ENCODE data around the gene SH3PXD2A. TPM values are rescaled to one million over a fixed set of nuclear protein-coding genes. Genes with fewer than 3 reads are reported as not detected.
A peak's percentile ranks its signal among the peaks of the same experiment; 100 is the strongest.

The SH3PXD2A gene
- total and polyA plus RNA-seq, 10 donors = 2.6 to 50.0 (median 35.2) TPM

DNA sequence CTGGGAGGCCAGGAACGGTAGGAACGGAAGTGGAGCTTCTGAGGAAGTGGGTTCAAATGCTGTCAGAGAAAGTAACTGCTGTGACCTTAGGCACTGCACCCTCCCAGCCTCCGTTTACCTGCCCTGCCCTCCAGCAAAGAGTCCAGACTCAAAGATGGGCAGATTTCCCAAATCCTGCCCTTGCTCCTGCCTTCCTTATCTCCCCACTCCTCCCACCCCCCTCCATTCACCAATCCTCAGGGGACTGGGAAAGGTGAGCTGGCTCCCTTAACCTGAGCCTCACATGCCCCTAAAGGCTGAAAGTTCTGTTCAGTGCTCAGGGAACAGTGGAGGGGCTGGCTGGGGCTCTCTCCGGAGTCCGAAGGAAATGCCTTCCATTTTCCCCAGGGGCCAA, 161.6 kb downstream of the SH3PXD2A start:
- Histone ChIP-seq H3K36me3 (no peaks in the 10 kb centered on the region), H3K4me1 (peaks cover 15 to 64% (median 46%) of the 10 kb centered on the region in 6 donors), H3K9me3 (no peaks in the 10 kb centered on the region), H3K27ac (peak overlapping the region in 1 of 8 donors; percentile 65), H3K27me3 (replicated peaks in 1 of 7) (peaks cover 0 to 30% (median 0%) of the 10 kb centered on the region in 7 donors), H3K4me3 (peak overlapping the region in 4 of 8 donors; percentile 45 to 73 (median 46))
- DNase-seq = no peak
- 32 to 36% (median 33%) methylated on average over 5 of the region's 5 CpGs for WGBS, 5 donors
- intact Hi-C loops (cut with DNase I; ENCODE audit: low total_unique reads) = no loop called here
- no peak for TF ChIP-seq POLR2AphosphoS5 (IDR thresholded peaks at IDR 0.05)

DNA sequence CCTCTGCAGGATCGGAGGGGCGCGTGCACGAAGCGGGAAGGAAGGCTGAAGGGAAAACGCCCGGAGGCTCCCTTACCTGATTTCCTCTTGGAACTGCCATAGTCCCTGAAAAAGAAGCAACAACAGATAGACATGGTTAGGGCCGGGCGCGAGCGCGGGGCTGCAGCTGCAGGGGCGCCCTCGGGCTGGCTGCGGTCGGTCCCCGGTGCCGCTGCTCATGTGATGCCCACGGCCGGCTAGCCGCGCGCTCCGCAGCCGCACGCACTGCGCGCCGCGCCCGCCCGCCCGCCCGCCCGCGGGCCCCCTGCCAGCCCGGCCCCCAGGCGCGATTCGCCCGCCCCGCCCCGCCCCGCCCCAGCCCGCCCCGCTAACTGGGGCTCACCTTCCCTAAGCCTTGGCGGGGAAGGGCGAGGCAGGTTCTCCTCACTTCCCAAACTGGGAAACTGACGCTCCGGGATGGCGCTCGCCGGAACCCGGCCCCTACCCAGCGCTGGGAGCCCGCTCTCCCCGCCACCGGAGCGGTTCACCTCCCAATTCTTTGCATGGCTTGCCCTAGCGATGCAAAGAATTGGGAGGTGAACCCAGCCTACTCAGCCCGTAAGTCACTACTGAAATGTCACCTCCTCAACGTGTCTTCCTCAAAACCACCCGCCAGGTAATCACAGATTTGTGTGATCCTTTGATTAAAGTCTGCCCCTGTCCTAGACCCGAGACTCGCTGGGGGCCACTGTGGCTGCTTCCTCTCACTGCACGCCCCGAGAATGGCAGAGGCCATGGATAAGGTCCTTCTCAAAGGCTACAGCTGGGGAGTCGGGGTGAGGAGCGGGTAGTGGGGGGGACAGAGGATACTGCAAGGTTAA, 162.2 kb downstream of the SH3PXD2A start:
- TF ChIP-seq CTCF (IDR thresholded peaks at IDR 0.05 in 8 of 11, conservative IDR thresholded peaks at IDR 0.05 in 3 of 11) = no peak
- no peak for TF ChIP-seq POLR2AphosphoS5 (IDR thresholded peaks at IDR 0.05)
- TF ChIP-seq POLR2A (IDR thresholded peaks at IDR 0.05) = no peak
- no peaks in the 10 kb centered on the region for H3K36me3 ChIP-seq
- peak overlapping the region in 2 of 8 donors; percentile 35 to 65 for H3K27ac ChIP-seq
- no peak for DNase-seq
- H3K4me3 ChIP-seq = peak overlapping the region; percentile 18 to 73 (median 43)
- H3K9me3 ChIP-seq = no peaks in the 10 kb centered on the region
- H3K4me1 ChIP-seq = peaks cover 15 to 64% (median 46%) of the 10 kb centered on the region in 6 donors
- peaks cover 0 to 30% (median 0%) of the 10 kb centered on the region in 7 donors for H3K27me3 ChIP-seq (replicated peaks in 1 of 7)
- intact Hi-C loops (cut with DNase I; ENCODE audit: low total_unique reads) = no loop called here
- WGBS, 5 donors = 3 to 14% (median 4%) methylated on average over 18 to 68 of the region's 69 CpGs

GRCh38 chr10:103692436-103692951, 162.9 kb downstream of the SH3PXD2A start:
- TF ChIP-seq POLR2A (IDR thresholded peaks at IDR 0.05) (no peak), CTCF (IDR thresholded peaks at IDR 0.05 in 8 of 11, conservative IDR thresholded peaks at IDR 0.05 in 3 of 11) (no peak), POLR2AphosphoS5 (IDR thresholded peaks at IDR 0.05) (peak in 1 of 3 donors; percentile 34)
- WGBS, 5 donors = 12 to 26% (median 21%) methylated on average over 17 to 35 of the region's 35 CpGs
- Histone ChIP-seq H3K27me3 (replicated peaks in 1 of 7) (peaks cover 0 to 30% (median 0%) of the 10 kb centered on the region in 7 donors), H3K27ac (peak overlapping the region in 3 of 8 donors; percentile 27 to 65 (median 35)), H3K36me3 (no peaks in the 10 kb centered on the region), H3K9me3 (no peaks in the 10 kb centered on the region), H3K4me3 (peak overlapping the region; percentile 16 to 73 (median 43)), H3K4me1 (peaks cover 15 to 64% (median 46%) of the 10 kb centered on the region in 6 donors)
- intact Hi-C loops (cut with DNase I; ENCODE audit: low total_unique reads) = no loop called here
- no peak for DNase-seq

DNA sequence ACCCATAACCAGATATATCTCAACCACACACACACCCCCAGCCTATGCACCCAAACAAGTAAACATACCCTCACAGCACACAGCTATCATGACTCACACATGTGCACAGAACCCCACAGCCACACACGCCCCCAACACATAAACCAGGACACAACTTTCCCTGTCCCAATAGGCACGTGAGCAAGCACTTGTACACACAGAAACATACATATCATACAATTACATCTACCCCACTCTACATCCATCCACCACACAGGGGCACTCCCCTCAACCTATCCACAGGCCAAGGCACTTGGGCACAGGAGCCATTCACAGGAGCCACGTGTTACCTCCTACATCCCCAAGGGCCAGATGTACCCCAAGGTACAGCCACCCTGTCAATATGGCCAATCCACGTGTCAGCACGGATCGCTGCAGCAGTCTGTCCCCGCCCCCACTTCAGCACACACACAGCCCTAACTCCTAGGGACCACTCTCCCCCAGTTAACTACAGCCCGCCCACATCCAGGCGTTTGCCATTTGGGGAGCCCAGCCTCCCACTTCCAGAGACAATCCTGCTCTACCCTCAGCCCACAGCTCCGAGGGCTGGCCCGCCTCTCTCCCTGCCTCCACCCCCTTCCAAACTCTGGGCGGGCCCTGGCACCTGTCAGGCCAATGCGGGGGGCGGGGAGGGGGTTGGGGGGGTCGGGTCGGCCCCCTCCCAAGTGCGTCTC, 163.5 kb downstream of the SH3PXD2A start:
- peaks cover 15 to 59% (median 42%) of the 10 kb centered on the region in 6 donors for H3K4me1 ChIP-seq
- H3K36me3 ChIP-seq = no peaks in the 10 kb centered on the region
- no peaks in the 10 kb centered on the region for H3K9me3 ChIP-seq
- no peak for DNase-seq
- H3K4me3 ChIP-seq = peak overlapping the region in 7 of 8 donors; percentile 32 to 73 (median 45)
- peaks cover 0 to 30% (median 0%) of the 10 kb centered on the region in 7 donors for H3K27me3 ChIP-seq (replicated peaks in 1 of 7)
- peak overlapping the region in 3 of 8 donors; percentile 27 to 65 (median 35) for H3K27ac ChIP-seq
- intact Hi-C loops (cut with DNase I; ENCODE audit: low total_unique reads) = no loop called here
- TF ChIP-seq CTCF (IDR thresholded peaks at IDR 0.05 in 8 of 11, conservative IDR thresholded peaks at IDR 0.05 in 3 of 11) = no peak
- no peak for TF ChIP-seq POLR2AphosphoS5 (IDR thresholded peaks at IDR 0.05)
- no peak for TF ChIP-seq POLR2A (IDR thresholded peaks at IDR 0.05)
- WGBS, 5 donors = 37 to 58% (median 50%) methylated on average over 14 to 17 of the region's 17 CpGs
